Liver (tissue), 9 donors: ENCODE data around the gene SLC41A1. TPM values are rescaled to one million over a fixed set of nuclear protein-coding genes. Genes with fewer than 3 reads are reported as not detected.

Experiments used
- DNase-seq: peaks from one replicate; pipeline ENCODE4 v3.0.0-alpha.2; 2017; ENCODE audit warnings: low spot score
- H3K27ac ChIP-seq, 2 donors: one replicate each; pipeline ENCODE4 v1.7.0; 2013; ENCODE audit warnings: inconsistent platforms in 2 of 2, low read length in 2 of 2, control low read depth in 1 of 2, low read depth in 1 of 2, mild to moderate bottlenecking in 1 of 2
- H3K27me3 ChIP-seq, 4 donors: one replicate each; pipeline versions ENCODE4 v1.6.1 to v1.7.0; 2013; ENCODE audit warnings: low read length in 3 of 4, inconsistent platforms in 1 of 4, mild to moderate bottlenecking in 1 of 4, moderate library complexity in 1 of 4; ENCODE audit not compliant: control insufficient read depth in 4 of 4, insufficient read depth in 4 of 4
- H3K36me3 ChIP-seq, 4 donors: one replicate each; pipeline versions ENCODE4 v1.6.1 to v1.7.0; 2013; ENCODE audit warnings: low read length in 3 of 4, mild to moderate bottlenecking in 3 of 4, low read depth in 1 of 4, moderate library complexity in 1 of 4; ENCODE audit not compliant: control insufficient read depth in 4 of 4, insufficient read depth in 3 of 4
- H3K4me1 ChIP-seq, 4 donors: one replicate each; pipeline versions ENCODE4 v1.6.1 to v1.7.0; 2013; ENCODE audit warnings: low read length in 3 of 4, mild to moderate bottlenecking in 3 of 4, moderate library complexity in 1 of 4; ENCODE audit not compliant: control insufficient read depth in 4 of 4, insufficient read depth in 4 of 4
- H3K4me3 ChIP-seq, 3 donors: one replicate each; pipeline versions ENCODE4 v1.6.1 to v1.7.0; 2013; ENCODE audit warnings: low read length in 3 of 3, control low read depth in 1 of 3, low read depth in 1 of 3, mild to moderate bottlenecking in 1 of 3
- H3K9ac ChIP-seq, 2 donors: one replicate each; pipeline ENCODE4 v1.7.0; 2013; ENCODE audit warnings: low read length in 2 of 2, mild to moderate bottlenecking in 2 of 2, moderate library complexity in 2 of 2, control low read depth in 1 of 2, low read depth in 1 of 2
- H3K9me3 ChIP-seq, 4 donors: one replicate each; pipeline versions ENCODE4 v1.6.1 to v1.7.0; 2013; ENCODE audit warnings: low read length in 3 of 4; ENCODE audit not compliant: control insufficient read depth in 4 of 4
- EGR1 ChIP-seq, 2 donors: IDR thresholded peaks; 2 replicates each; pipeline ENCODE4 v1.6.1; 2016 to 2018; ENCODE audit warnings: antibody characterized with exemption in 2 of 2, low read depth in 2 of 2
- FOXA1 ChIP-seq: IDR thresholded peaks from 2 replicates; pipeline ENCODE4 v1.6.1; 2016; ENCODE audit warnings: antibody characterized with exemption
- FOXA2 ChIP-seq: IDR thresholded peaks from 2 replicates; pipeline ENCODE4 v1.6.1; 2016; ENCODE audit warnings: antibody characterized with exemption
- GABPA ChIP-seq, 2 donors: IDR thresholded peaks in 1 of 2; conservative IDR thresholded peaks in 1 of 2; 2 replicates each; pipeline ENCODE4 v1.6.1; 2016; ENCODE audit warnings: antibody characterized with exemption in 2 of 2, mild to moderate bottlenecking in 1 of 2, moderate library complexity in 1 of 2
- HNF4A ChIP-seq, 2 donors: conservative IDR thresholded peaks; 2 replicates each; pipeline ENCODE4 v1.6.1; 2016; ENCODE audit warnings: antibody characterized with exemption in 2 of 2, mild to moderate bottlenecking in 2 of 2
- HNF4G ChIP-seq: IDR thresholded peaks from 2 replicates; pipeline ENCODE4 v1.6.1; 2016; ENCODE audit warnings: antibody characterized with exemption
- JUND ChIP-seq, 2 donors: IDR thresholded peaks; 2 replicates each; pipeline ENCODE4 v1.6.1; 2016; ENCODE audit warnings: antibody characterized with exemption in 2 of 2
- NR2F2 ChIP-seq: IDR thresholded peaks from 2 replicates; pipeline ENCODE4 v1.6.1; 2016; ENCODE audit warnings: antibody characterized with exemption
- RAD21 ChIP-seq, 2 donors: IDR thresholded peaks; 2 replicates each; pipeline ENCODE4 v1.6.1; 2016; ENCODE audit warnings: antibody characterized with exemption in 2 of 2, mild to moderate bottlenecking in 2 of 2
- RXRA ChIP-seq, 2 donors: IDR thresholded peaks; 2 replicates each; pipeline ENCODE4 v1.6.1; 2017 to 2018; ENCODE audit warnings: antibody characterized with exemption in 2 of 2, mild to moderate bottlenecking in 1 of 2
- SP1 ChIP-seq: IDR thresholded peaks from 2 replicates; pipeline ENCODE4 v1.6.1; 2018; ENCODE audit warnings: antibody characterized with exemption, mild to moderate bottlenecking
- TAF1 ChIP-seq: conservative IDR thresholded peaks from 2 replicates; pipeline ENCODE4 v1.6.1; 2016; ENCODE audit warnings: antibody characterized with exemption, mild to moderate bottlenecking
- YY1 ChIP-seq: IDR thresholded peaks from 2 replicates; pipeline ENCODE4 v1.6.1; 2016; ENCODE audit warnings: antibody characterized with exemption, mild to moderate bottlenecking
- WGBS: extraction: QIAGEN DNeasy Blood & Tissue Kit; methylation state at CpG from one replicate; pipeline ENCODE4 v1.1.7; 2013; 5-methylcytosine and 5-hydroxymethylcytosine counted together
- polyA plus RNA-seq, 2 donors: library from polyadenylated mRNA; stranded (reverse) in 1 of 2; unstranded in 1 of 2; fragments of 200-250 nt in 1 of 2; fragments of >200 nt in 1 of 2; fragmentation: Nextera tagmentation in 1 of 2; extraction: Ambion mirVana in 1 of 2; gene quantifications; one replicate each; pipeline versions ENCODE4 v1.2.1 to v1.2.3, GENCODE V29; 2013 to 2015
- total RNA-seq, 2 donors: library from RNA; depleted of rRNA; stranded (reverse); fragments of >200 nt; gene quantifications; one replicate each; pipeline ENCODE4 v1.2.3, GENCODE V29; 2014
- TF ChIP-seq, protein P1 (sequence below): IDR thresholded peaks from 2 replicates; pipeline ENCODE4 v1.6.1; 2016; ENCODE audit warnings: antibody characterized with exemption
- TF ChIP-seq, protein P2 (sequence below): IDR thresholded peaks from 2 replicates; pipeline ENCODE4 v1.6.1; 2016; ENCODE audit warnings: antibody characterized with exemption, mild to moderate bottlenecking
- TF ChIP-seq, protein P3 (sequence below): fragments of 150-350 bp; IDR thresholded peaks from 2 replicates; pipeline ENCODE4 v1.5.1; 2017; ENCODE audit warnings: improper control_type of control experiment, low read depth, low read length; ENCODE audit not compliant: missing input control
- TF ChIP-seq, protein P4 (sequence below): IDR thresholded peaks from 2 replicates; pipeline ENCODE4 v1.6.1; 2016; ENCODE audit warnings: antibody characterized with exemption
- TF ChIP-seq, protein P5 (sequence below): IDR thresholded peaks from 2 replicates; pipeline ENCODE4 v1.6.1; 2016; ENCODE audit warnings: antibody characterized with exemption
- donor health status: healthy.
- donor health status: healthy.
- donor health status: healthy.
- donor health status: healthy.
- donor health status: healthy.

Gene SLC41A1
- total and polyA plus RNA-seq, 4 donors, result 2.6 to 9.1 (median 4.1) TPM

DNA sequence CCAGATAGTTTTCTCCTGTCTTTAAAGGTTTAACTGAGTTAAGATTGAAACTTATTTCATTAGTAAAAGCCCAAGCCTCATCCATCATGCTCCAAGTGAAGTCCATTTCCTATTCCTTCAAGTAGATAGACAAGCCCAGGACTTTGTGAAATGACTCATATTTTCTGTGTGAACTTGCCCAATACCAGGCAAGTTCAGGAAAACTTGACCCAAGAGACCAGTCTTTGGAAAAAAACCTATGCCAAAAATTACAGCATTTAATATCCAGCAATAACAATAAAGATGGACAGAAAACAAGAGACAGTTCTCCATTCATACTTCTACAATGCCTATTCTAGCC, 37.3 kb downstream of the SLC41A1 start (continued):
- TF ChIP-seq TAF1, result no peak
- TF ChIP-seq JUND (IDR thresholded peaks at IDR 0.05), result peak; percentile 86 to 95
- no peak for TF ChIP-seq EGR1 (IDR thresholded peaks at IDR 0.05; ENCODE audit: low read depth in 2 of 2)
- no peak for TF ChIP-seq RXRA (IDR thresholded peaks at IDR 0.05)

DNA sequence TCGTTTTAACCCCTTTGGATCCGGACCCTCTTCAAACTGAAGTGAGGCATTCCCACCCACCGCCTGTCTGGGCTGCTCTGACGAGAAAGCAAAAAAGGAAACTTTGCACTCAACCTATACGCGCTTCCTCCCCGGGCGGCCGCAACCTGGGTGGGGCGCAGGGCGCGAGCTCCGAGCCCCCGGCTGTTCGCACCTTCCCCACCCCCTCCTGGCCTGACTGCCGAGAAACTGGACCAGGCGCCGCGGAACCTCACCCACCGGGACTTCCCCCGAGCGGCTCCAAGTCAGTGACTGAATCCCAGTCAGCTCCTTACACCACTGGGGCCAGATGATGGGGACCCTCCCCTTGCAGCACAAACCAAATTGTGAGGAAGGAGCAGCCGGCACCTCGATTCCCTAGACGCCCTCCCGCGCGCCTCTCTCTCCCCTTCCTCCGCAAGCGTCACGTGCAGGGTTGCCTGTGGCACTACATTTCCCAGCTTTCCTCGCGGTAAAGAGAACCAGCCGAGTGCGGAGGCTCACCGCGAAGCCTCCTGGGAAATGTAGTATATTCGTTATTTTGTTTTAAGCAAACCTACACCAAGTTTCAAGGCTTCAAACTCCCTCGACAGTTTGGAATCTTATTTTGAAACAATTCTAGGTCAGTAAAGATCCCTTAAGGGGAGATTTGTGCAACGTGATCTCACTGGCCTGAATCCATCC, 37.8 kb downstream of the SLC41A1 start, which contains the start of gene RAB29:
TSS of gene RAB29 (minus strand) at position 468 of the 702 bp plus-strand sequence. CDS start 526 bp downstream, outside the sequence.
- Histone ChIP-seq H3K4me3 (peak within 1 kb of the TSS; percentile 58 to 92 (median 89)), H3K27ac (peak within 1 kb of the TSS; percentile 33 to 60), H3K4me1 (peaks cover 0 to 6% (median 5%) of the 10 kb centered on the region in 4 donors), H3K9me3 (no peaks in the 10 kb centered on the region), H3K36me3 (peaks cover 0 to 4% (median 2%) of the 10 kb centered on the region in 4 donors), H3K9ac (peak within 1 kb of the TSS; percentile 15 to 57), H3K27me3 (no peaks in the 10 kb centered on the region)
- TF ChIP-seq, protein P1, sequence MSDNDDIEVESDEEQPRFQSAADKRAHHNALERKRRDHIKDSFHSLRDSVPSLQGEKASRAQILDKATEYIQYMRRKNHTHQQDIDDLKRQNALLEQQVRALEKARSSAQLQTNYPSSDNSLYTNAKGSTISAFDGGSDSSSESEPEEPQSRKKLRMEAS, result no peak
- TF ChIP-seq, protein P2, sequence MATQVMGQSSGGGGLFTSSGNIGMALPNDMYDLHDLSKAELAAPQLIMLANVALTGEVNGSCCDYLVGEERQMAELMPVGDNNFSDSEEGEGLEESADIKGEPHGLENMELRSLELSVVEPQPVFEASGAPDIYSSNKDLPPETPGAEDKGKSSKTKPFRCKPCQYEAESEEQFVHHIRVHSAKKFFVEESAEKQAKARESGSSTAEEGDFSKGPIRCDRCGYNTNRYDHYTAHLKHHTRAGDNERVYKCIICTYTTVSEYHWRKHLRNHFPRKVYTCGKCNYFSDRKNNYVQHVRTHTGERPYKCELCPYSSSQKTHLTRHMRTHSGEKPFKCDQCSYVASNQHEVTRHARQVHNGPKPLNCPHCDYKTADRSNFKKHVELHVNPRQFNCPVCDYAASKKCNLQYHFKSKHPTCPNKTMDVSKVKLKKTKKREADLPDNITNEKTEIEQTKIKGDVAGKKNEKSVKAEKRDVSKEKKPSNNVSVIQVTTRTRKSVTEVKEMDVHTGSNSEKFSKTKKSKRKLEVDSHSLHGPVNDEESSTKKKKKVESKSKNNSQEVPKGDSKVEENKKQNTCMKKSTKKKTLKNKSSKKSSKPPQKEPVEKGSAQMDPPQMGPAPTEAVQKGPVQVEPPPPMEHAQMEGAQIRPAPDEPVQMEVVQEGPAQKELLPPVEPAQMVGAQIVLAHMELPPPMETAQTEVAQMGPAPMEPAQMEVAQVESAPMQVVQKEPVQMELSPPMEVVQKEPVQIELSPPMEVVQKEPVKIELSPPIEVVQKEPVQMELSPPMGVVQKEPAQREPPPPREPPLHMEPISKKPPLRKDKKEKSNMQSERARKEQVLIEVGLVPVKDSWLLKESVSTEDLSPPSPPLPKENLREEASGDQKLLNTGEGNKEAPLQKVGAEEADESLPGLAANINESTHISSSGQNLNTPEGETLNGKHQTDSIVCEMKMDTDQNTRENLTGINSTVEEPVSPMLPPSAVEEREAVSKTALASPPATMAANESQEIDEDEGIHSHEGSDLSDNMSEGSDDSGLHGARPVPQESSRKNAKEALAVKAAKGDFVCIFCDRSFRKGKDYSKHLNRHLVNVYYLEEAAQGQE, result no peak
- no peak for TF ChIP-seq FOXA1
- no peak for TF ChIP-seq JUND (IDR thresholded peaks at IDR 0.05)
- no peak for TF ChIP-seq HNF4A (conservative IDR thresholded peaks at IDR 0.05)
- no peak for TF ChIP-seq NR2F2
- TF ChIP-seq FOXA2, result no peak
- TF ChIP-seq, protein P3, sequence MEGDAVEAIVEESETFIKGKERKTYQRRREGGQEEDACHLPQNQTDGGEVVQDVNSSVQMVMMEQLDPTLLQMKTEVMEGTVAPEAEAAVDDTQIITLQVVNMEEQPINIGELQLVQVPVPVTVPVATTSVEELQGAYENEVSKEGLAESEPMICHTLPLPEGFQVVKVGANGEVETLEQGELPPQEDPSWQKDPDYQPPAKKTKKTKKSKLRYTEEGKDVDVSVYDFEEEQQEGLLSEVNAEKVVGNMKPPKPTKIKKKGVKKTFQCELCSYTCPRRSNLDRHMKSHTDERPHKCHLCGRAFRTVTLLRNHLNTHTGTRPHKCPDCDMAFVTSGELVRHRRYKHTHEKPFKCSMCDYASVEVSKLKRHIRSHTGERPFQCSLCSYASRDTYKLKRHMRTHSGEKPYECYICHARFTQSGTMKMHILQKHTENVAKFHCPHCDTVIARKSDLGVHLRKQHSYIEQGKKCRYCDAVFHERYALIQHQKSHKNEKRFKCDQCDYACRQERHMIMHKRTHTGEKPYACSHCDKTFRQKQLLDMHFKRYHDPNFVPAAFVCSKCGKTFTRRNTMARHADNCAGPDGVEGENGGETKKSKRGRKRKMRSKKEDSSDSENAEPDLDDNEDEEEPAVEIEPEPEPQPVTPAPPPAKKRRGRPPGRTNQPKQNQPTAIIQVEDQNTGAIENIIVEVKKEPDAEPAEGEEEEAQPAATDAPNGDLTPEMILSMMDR, result no peak
- TF ChIP-seq, protein P4, sequence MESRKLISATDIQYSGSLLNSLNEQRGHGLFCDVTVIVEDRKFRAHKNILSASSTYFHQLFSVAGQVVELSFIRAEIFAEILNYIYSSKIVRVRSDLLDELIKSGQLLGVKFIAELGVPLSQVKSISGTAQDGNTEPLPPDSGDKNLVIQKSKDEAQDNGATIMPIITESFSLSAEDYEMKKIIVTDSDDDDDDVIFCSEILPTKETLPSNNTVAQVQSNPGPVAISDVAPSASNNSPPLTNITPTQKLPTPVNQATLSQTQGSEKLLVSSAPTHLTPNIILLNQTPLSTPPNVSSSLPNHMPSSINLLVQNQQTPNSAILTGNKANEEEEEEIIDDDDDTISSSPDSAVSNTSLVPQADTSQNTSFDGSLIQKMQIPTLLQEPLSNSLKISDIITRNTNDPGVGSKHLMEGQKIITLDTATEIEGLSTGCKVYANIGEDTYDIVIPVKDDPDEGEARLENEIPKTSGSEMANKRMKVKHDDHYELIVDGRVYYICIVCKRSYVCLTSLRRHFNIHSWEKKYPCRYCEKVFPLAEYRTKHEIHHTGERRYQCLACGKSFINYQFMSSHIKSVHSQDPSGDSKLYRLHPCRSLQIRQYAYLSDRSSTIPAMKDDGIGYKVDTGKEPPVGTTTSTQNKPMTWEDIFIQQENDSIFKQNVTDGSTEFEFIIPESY, result no peak
- TF ChIP-seq YY1, result no peak
- TF ChIP-seq HNF4G, result no peak
- peak in 1 of 2 donors; percentile 26 for TF ChIP-seq RAD21 (IDR thresholded peaks at IDR 0.05)
- TF ChIP-seq EGR1 (IDR thresholded peaks at IDR 0.05; ENCODE audit: low read depth in 2 of 2), result peak in 1 of 2 donors; percentile 15
- peak; percentile 24 for TF ChIP-seq SP1
- no peak for TF ChIP-seq TAF1
- no peak for TF ChIP-seq GABPA (IDR thresholded peaks at IDR 0.05 in 1 of 2, conservative IDR thresholded peaks at IDR 0.05 in 1 of 2)
- TF ChIP-seq, protein P5, sequence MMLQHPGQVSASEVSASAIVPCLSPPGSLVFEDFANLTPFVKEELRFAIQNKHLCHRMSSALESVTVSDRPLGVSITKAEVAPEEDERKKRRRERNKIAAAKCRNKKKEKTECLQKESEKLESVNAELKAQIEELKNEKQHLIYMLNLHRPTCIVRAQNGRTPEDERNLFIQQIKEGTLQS, result no peak
- TF ChIP-seq RXRA (IDR thresholded peaks at IDR 0.05), result no peak
- under 1% methylated on average over 40 of the region's 40 CpGs for WGBS
- DNase-seq, result peak; percentile 75
